Astrocyte of the cerebellum (primary cell): ENCODE results near the gene ADAM8.

ENCODE experiments used
- DNase-seq: peaks from one replicate; pipeline ENCODE4 v3.0.0-alpha.2; 2011; ENCODE audit warnings: low read depth
- H3K4me3 ChIP-seq: 2 replicates; pipeline ENCODE4 v1.5.1; 2011; ENCODE audit warnings: mild to moderate bottlenecking, low read depth, low read length, moderate library complexity
- in situ Hi-C: cut with HindIII; loops from 2 replicates; pipeline ENCODE4 v1.10.0; 2017; ENCODE audit warnings: low sequenced_read_pairs
- TF ChIP-seq, protein P1 (sequence below): IDR thresholded peaks from 2 replicates; pipeline ENCODE4 v1.5.1; 2012; ENCODE audit warnings: low read length, low read depth, moderate library complexity, mild to moderate bottlenecking; ENCODE audit errors: missing control alignments

ADAM8 gene

DNA sequence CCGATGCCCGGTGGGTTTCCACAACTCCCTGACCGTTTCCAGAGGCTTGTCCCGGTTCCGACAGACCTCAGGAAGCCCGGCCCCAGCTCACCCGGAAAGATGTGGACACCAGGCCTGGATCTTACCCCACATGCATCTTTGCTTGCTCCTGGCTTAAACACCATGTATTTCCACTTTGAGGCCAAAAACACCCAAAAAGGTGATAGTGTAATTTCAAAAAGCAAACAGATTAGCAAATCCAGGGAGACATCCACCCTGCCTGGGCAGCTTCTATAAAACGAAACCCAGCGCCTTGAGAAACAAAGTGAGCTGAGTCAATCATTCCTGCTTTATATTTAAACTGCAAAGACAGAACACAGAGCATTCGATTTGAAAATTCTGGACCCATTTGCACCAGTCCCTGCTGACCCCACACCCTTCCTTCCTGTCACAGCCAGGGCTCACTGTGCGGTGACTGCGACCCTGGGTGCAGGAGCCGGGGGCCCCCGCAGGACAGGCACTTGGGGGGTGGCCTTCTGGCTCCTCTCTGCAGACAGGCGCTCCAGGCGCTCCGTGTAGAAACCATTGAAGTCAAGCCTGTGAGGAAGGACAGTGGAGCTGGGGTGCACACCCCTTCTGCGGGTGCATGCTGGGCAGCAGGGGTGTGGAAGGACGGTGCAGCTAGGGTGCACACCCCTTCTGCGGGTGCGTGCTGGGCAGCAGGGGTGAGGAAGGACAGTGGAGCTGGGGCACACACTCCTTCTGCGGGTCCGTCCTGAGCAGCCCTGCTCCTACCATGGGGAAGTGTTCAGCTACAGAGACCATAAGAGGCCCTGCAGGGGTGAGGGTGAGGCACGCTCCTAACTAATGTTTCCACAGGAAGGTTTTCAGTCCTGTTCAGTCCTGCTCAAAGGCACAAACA, 2.9 kb upstream of the ADAM8 start:
- DNase-seq: no peak
- TF ChIP-seq, protein P1, sequence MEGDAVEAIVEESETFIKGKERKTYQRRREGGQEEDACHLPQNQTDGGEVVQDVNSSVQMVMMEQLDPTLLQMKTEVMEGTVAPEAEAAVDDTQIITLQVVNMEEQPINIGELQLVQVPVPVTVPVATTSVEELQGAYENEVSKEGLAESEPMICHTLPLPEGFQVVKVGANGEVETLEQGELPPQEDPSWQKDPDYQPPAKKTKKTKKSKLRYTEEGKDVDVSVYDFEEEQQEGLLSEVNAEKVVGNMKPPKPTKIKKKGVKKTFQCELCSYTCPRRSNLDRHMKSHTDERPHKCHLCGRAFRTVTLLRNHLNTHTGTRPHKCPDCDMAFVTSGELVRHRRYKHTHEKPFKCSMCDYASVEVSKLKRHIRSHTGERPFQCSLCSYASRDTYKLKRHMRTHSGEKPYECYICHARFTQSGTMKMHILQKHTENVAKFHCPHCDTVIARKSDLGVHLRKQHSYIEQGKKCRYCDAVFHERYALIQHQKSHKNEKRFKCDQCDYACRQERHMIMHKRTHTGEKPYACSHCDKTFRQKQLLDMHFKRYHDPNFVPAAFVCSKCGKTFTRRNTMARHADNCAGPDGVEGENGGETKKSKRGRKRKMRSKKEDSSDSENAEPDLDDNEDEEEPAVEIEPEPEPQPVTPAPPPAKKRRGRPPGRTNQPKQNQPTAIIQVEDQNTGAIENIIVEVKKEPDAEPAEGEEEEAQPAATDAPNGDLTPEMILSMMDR: no peak
- H3K4me3 ChIP-seq: no peak overlapping the region
- in situ Hi-C loops: no loop called here

DNA sequence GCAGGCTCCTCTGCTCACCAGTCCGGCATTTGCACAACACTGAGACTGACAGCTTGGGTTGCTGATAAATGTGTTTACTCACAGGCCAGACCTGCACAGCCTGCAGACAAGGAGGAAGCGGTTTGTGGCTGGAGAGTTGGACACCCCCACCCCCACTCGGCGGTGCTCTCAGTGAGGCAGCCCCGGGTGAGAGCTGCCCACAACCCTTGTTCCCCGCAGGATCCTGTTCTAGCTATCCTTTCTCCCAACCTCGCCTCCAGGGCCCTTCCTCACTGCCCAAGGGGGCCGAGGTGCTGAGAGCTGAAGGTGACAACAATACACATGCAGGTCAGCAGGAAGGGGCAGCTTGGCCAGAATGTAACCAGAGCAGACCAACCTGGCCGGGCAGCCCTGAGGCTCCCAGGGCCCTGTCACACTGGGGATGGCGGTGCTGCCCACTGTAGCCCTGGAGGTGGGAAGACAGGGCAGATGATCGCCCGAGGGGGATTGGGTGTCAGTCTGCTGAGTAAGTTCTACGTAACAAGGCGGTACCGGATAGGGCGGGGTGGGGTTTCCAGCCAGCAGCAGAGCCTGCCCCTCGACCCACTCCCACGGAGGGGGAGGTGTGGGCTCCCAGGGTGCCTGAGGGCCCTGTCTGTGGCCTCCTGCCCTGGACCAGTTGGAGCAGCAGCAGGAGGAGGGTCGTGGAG, 2.1 kb upstream of the ADAM8 start:
- H3K4me3 ChIP-seq: no peak overlapping the region
- TF ChIP-seq, protein P1: no peak
- no peak for DNase-seq
- in situ Hi-C loops: no loop called here

DNA sequence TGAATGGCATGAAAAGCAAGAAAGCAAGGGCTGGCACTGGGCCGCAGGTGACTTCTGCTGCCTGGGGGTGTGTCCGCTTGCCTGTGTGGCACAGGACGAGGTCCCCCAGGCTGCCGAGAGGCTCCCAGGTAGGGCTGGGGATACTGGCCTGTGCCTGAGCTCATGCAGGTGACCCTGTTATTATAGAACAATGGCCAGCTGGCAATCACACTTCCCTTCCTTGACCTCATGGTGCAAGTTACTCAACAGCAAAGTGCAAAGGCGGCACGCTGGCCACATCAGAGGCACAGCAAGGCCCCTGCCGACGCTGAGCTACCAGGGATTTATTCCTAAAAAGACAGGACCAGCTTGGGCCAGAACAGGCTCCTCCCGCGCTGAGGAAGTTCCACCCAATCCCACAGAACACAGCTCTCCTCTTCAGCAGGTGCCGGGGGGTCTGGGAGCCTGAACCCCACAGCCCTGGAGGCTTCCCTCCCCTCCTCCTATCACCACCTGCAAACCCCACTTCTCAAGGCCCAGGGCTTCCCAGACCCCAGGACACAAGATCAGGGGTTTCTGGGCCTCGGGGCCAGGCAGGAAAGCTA, 1.4 kb upstream of the ADAM8 start:
- DNase-seq: no peak
- in situ Hi-C loops: no loop called here
- TF ChIP-seq, protein P1: no peak
- H3K4me3 ChIP-seq: no peak overlapping the region

DNA sequence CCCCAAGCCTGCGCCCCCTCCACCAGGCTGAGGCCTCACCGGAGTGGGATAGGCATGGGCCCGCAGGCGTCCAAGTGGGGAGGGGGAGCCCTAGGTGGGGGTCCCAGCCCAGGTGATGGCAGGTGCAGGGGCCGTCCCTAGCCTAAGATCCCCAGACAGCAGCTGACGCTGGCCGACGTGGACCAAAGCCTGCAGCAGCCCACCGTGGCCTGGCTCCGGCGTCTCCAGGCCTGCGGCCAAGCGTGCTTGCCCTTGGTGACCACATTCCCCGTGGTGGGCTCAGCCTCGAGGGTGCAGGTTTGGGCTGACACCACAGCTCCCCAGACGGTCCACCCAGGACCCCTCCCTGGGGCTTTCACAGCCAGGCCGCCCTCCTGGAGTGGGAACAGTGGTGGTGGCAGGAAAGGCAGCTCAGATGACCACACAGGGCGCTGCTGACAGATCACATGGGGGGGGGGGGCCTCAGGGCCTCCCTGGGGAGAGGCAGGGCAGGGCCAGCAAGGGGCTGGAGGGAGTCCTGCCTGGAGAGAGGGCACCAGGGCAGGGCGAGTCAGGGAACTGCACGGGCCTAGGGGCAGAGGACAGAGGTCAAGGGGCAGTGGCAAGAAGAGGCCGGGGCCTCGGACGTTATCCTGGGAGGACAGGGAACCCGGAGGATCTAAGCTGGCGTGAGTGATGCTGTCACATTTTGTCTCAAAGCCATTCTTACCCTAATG, 767 bp upstream of the ADAM8 start:
- in situ Hi-C loops: no loop called here
- TF ChIP-seq, protein P1: no peak
- DNase-seq: no peak
- H3K4me3 ChIP-seq: no peak overlapping the region

DNA sequence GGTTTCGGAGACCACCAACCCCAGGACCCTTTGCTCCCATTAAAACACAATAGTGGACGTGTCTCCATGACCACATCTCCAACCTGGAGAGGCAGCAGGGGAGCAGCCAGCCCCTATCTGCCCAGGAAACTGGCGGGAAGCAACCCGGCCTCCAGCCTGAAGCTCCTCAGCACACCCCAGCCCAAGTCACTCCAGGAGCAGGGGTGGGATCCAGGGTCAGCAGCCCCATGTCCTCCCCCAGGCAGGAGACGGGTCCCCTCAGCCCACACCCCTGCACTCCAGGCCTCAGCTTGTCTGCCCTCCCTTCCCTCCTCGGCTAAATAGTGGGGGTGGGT, 601 bp downstream of the ADAM8 start:
- TF ChIP-seq, protein P1: no peak
- in situ Hi-C loops: no loop called here
- H3K4me3 ChIP-seq: no peak overlapping the region
- DNase-seq: no peak

DNA sequence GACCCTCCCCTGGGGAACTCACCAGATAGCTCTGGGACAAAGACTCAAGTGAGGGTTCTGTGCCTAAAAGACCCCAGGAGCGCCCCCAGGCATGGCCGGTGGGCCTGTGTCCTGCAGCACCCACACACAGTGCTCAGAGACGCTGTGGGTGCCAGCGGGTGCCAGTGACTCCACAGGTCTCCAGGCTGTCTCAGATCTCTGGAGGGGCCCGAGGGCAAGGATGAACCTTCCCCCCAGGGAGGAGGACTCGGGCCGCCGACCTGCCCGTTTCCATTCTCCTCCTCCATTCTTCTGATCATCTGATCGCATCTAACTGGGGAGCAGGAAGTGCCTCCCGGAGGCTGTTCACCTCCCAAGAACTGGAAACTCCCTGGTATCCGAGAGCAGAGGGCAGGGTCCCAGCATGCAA, 980 bp downstream of the ADAM8 start:
- TF ChIP-seq, protein P1: no peak
- in situ Hi-C loops: no loop called here
- no peak for DNase-seq
- no peak overlapping the region for H3K4me3 ChIP-seq
